Activated CD4-positive, CD25-positive, alpha-beta regulatory T cell treated with anti-CD3 and anti-CD28 coated beads, Interleukin-2, amount 50 U/mL, for 24 hours (primary cell): ENCODE measurements around the gene CHFR.
"Not testable (repeated sequence)": the region's sequence is repeated elsewhere in the genome, so short reads cannot be mapped to it uniquely, and the experiment has no call there.

Experiments used
- ATAC-seq, 2 donors: fragments of 150-1000 bp; cut with Tn5 transposase; one replicate each; pipeline ENCODE4 v1.10.0; 2021; ENCODE audit warnings: mild to moderate bottlenecking in 1 of 2, moderate library complexity in 1 of 2

CHFR gene

GRCh38 chr12:132838410-132839080 is 48.9 kb downstream of the CHFR start:
- ATAC-seq = no peak

DNA sequence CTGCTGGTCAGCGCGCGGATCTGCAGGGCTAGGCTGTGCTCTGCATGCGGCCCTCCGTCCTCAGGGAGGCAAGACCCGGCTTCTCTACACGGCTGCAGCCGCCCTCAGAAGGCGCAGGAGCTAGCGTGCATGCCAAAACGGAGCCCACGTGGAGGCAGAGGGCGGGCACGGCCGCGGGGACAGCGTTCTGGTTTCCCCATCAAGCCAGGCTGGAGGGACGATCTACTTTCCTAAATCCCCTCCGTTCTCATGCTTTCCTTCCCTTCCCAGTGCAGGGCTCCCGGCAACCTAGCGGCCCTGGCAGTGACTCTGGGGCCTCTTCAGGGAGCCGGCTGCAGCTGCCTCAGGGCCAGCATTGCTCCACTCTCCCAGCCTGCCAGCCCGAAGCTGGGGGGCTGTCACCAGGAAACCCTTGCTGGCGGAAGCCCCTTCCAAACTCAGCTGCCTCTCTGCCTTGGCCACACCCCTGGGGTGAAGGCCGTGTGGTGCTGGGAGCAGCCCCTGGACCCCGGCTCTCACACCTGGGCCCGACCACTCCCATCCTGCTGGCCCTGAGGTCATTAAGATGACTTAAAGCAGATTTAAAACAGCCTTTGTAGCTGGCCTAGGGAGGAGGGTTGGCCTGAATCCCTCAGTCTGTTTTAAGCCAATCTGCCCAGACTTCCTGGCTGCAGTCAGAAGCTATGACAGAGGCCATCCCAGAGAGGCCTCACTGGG is 49.6 kb downstream of the CHFR start:
- no peak for ATAC-seq

DNA sequence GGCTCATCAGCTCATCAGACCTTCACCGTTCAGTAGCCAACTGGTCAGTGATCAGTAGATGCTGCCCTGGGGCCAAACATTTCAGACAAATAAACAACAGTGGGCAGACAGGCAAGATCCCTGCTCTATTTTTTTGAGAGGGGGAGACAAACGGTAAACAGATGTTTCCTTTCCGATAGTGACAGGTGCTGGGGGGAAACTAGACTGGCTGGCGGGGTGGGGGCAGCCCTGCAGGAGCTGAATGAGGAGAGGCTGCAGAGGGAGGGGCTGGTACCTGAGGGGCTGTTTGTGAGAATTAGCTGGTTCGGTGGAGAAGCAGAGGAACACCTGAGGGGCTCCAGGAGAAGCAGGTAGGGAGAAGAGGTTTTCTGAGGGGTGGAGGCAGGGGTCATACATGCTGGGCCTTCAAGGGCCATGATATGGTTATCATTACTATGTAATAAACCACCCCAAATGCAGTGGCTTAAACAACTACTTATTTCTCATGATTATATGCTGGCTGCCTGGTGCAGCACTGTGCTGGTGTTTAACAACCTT is 50.5 kb downstream of the CHFR start:
- ATAC-seq = no peak

- ATAC-seq = not testable (repeated sequence)
Measured at GRCh38 chr12:132836230-132836629, 51.2 kb downstream of the CHFR start.

GRCh38 chr12:132835076-132836025 is 52.1 kb downstream of the CHFR start:
- ATAC-seq = no peak

DNA sequence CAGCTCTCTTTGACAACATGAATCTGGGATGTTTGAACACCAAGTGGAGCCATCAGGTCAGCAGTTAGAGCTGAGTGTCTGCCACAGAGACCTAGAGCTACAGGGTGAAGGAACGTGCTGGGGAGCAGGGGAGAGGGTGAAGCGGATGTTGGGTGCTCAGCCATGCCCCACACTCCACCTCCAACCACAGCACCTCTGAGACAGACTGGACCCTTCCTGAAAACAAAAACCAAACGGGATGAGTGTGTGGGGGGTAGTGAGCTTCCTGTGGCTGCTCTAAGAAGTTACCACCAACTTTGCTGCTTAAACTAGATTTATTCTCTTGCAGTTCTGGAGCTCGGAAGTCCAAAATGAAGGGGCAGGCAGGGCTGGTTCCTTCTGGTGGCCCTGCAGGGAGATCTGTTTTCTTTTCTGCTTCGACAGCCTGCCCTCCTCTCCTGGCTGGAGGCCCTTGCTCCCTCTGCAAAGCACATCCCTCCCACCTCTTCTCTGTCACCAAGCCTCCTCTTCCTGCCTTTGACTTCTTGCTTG is 53.2 kb downstream of the CHFR start:
- peak; percentile 38 to 52 for ATAC-seq

- no peak for ATAC-seq
Measured at GRCh38 chr12:132833341-132833740, 54.1 kb downstream of the CHFR start.

DNA sequence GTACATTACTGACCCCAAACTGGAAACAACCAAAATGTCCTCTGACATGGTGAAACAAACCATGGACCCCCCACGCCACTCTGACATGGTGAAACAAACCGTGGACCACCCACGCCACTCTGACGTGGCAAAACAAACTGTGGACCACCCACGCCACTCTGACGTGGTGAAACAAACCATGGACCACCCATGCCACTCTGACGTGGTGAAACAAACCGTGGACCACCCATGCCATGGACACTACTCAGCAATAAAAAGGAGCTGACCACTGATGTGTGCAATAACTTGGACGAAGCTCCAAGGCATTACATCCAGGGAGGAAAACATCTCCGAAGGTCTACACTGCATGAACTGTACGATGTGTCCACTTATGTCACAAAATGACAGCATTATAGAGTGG is 55.6 kb downstream of the CHFR start:
- ATAC-seq = no peak

DNA sequence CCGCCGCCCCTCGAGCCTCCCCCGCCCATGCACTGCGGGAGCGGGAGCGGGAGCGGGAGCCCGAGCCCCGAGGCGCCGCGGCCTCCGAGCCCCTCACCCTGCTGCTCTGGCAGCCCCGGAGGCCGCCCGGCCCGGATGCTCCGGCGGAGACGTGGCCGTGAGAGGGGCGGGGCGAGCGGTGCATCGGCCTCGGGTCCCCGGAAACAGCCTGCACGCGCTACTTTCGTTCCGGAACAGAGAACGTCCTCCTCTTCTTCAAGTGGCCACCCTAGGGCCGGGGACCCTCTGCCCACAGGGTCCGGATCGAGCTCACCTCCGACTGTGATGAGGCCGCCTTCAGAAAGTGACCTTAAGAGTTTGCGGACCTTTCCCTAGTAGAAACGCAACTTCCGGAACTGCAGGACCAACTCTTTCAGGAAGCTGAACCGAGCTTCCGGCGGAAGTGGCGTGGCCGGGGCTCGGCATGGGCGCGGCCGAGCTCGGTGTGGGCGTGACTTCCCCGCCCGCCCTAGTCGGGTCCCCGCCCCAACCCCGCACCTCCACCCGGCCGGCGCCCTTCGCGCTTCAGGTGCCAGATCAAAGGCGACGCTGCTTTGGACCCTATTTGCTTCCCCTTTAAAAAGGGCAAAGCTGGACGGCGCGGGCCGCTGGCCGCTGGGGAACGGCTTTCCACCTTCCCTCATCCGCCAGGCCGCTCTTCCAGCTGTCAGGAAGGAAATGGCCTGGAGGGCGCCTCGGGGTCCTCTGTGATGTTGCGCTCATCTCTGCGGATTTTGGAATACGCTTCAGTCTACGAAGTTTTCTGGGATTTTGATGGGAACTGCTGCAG is 58.5 kb downstream of the CHFR start, which contains the start of gene GOLGA3:
TSS of gene GOLGA3 (minus strand) at position 164 of the 829 bp plus-strand sequence. CDS start 6,741 bp downstream, outside the sequence.
- ATAC-seq = peak; percentile 94

DNA sequence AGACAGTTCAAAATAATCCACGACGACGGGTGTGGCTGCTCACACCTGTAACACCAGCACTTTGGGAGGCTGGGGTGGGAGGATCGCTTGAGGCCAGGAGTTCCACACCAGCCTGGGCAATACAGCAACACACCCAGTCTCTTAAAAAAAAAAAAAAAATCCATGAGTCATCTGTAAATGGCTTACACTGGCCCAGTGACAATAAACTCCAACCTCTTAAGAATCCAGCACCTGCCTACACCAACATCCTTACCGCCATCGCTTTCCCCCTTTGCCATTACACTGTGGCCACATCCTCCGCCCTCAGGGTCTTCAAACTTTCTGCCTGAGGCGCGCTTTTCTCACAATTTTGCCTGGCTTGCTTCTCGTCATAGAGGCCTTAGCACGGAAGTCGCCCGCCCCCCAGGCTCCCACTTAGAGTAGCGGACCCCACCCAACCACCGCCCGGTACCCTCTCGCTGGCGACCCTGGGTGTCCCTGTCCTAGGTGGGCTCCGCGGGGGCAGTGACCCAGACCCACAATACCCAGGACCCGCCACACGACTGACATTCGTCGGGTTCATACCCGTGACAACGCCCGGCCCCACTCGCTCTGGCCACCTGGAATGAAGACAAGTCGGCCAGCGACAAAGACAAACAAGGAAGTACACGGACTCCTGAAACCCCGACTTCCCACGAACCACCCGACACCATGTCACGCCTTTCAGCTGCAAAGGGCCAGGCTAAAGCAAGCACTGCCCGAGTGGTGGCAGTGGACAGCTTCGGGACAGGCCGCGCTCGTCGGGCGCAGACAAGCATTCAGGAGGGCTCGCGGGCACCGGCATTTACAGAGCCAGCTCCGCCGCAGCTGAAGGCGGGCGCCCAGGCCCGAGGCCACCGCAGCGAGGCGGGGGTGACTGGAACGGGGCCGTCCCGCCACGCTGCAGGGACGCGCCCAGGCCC is 59.4 kb downstream of the CHFR start:
- peak; percentile 39 to 43 for ATAC-seq

DNA sequence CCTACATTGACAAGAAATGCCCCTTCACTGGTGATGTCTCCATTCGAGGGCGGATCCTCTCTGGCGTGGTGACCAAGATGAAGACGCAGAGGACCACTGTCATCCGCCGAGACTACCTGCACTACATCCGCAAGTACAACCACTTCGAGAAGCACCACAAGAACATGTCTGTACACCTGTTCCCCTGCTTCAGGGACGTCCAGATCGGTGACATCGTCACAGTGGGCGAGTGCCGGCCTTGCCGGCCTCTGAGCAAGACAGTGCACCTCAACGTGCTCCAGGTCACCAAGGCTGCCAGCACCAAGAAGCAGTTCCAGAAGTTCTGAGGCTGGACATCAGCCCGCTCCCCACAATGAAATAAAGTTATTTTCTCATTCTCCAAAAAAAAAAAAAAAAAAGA is 61.5 kb downstream of the CHFR start:
- no peak for ATAC-seq

- ATAC-seq = no peak
Measured at GRCh38 chr12:132825089-132825488, 62.3 kb downstream of the CHFR start.

GRCh38 chr12:132824053-132824452 is 63.4 kb downstream of the CHFR start:
- ATAC-seq = no peak

DNA sequence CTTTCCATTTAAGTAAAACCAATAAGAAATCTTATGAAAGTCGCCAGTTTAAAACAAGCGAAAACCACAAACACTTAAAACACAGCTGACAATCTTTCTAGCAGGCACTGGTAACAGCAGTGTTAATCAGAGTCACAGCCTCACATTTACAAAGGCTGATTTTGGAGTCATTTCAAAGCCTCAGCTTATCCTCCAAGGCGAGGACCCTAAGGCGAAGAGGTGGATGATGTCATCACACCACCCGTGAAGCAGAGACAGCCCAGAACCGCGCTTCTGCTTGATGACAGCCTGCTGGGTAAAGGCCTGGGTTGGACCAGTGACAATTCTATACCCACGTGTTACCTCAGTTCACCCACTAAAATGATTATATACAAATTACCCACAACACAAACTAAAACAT is 68.8 kb downstream of the CHFR start:
- ATAC-seq = no peak

- ATAC-seq = no peak
Measured at GRCh38 chr12:132814232-132814631, 73.2 kb downstream of the CHFR start.

DNA sequence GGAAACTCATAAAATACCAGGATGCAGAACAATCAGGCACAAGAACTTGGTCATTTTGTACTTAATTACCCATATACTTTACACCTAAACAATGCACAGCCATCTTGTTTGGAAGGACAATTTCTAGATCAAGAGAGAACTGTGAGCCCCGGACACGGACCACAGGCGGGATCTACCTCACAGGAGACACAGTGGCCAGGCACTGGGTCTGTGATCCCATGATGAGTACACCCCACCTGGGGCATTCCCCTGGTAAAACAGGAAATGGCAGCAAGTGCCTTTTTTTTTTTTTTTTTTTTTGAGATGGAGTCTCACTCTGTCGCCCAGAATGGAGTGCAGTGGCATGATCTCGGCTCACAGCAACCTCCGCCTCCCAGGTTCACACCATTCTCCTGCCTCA is 74.0 kb downstream of the CHFR start:
- ATAC-seq = no peak

DNA sequence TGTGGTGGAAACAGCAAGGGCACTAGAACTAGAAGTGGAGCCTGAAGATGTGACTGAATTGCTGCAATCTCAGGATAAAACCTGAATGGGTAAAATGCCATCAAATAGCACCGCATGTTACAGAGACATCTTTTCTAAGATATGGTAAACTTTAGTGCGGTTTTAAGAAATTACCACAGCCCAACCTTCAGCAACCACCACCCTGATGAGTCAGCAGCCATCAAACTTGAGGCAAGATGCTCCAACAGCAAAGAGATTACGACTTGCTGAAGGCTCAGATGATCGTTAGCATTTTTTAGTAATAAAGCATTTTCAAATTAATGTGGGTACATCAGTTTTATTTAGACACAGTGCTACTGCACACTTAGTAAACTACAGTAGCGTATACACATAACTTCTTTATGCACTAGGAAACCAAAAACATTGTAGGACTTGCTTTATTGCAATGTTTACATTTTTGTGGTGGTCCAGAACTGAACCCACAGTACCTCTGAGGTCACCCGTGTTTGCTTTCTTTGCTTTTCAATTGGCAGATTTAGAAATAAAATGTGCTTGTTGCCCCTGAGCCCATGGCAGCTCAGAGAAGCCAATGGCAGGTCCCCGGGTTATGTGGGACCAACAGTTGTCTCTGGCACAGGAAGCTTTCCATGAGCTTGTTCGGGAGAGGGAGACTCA is 74.6 kb downstream of the CHFR start:
- no peak for ATAC-seq

DNA sequence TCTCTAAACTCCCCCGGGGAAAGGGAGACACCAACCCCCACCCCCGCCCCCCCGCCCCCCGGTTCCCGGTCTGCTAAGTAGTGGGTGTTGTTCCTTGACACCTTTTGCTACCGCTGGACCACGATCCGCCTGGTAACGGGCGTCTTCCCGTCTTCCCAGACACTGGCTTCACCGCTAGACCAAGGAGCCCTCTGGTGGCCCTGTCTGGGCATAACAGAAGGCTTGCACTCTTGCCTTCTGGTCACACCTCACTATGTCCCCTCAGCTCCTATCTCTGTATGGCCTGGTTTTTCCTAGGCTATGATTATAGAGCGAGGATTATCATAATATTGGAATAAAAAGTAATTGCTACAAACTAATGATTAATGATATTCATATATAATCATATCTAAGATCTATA is 78.0 kb downstream of the CHFR start:
- not testable (repeated sequence) for ATAC-seq

- ATAC-seq = no peak
Measured at GRCh38 chr12:132807295-132808092, 79.9 kb downstream of the CHFR start.
